ENCODE data around the gene FBXL15.

Gene FBXL15

DNA sequence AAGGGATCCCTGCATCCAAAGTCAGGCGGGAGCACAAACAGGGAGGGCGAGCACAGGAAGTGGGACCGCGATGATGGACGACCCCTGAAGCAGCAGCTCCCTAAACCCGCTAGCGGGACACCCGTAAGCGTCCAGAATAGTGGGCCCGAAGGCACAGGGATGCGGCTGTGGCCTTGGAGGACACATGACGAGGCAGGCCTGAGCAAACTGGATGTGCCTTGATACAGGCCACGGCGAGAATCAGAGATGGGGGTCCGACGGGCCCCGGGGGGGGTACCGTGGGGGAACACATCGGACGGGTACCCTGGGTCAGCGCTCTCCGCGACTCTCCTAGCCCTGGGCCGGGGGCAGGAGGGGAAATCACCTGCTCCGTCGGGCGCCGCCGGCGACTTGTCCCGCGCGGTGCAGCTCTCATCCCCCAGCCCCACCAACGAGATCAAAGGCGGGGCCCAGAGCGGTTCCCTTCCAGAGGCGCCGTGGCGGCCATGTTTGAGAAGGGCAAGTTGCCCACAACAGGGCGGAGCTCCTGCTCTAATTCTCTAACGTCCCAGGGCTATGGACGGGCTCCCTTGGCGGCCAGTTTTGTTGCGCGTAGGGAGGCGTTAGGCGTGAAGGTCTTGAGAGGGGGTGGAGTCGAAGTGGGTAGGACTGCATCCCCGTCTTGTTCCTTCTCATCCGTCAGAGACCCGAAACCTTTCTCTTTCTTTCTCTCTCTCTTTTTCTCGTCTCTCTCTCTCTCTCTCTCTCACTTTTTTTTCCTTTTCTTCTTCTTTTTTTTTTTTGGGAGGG lies 11.7 kb downstream of the FBXL15 start, which contains the start of gene CUEDC2:
Gene CUEDC2 (minus strand): TSS at position 413 of the 789 bp plus-strand sequence. CDS start 7,386 bp downstream, outside the sequence.
- TF ChIP-seq, protein P1, sequence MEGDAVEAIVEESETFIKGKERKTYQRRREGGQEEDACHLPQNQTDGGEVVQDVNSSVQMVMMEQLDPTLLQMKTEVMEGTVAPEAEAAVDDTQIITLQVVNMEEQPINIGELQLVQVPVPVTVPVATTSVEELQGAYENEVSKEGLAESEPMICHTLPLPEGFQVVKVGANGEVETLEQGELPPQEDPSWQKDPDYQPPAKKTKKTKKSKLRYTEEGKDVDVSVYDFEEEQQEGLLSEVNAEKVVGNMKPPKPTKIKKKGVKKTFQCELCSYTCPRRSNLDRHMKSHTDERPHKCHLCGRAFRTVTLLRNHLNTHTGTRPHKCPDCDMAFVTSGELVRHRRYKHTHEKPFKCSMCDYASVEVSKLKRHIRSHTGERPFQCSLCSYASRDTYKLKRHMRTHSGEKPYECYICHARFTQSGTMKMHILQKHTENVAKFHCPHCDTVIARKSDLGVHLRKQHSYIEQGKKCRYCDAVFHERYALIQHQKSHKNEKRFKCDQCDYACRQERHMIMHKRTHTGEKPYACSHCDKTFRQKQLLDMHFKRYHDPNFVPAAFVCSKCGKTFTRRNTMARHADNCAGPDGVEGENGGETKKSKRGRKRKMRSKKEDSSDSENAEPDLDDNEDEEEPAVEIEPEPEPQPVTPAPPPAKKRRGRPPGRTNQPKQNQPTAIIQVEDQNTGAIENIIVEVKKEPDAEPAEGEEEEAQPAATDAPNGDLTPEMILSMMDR (IDR thresholded peaks at IDR 0.05; ENCODE audit: low read depth, low read length): no peak
- DNase-seq: peak; percentile 97
- Histone ChIP-seq H3K27me3 (ENCODE audit: insufficient read depth, low read depth, severe bottlenecking) (no peaks in the 10 kb centered on the region), H3K9me3 (ENCODE audit: severe bottlenecking) (no peaks in the 10 kb centered on the region), H3K36me3 (peaks cover 8% of the 10 kb centered on the region), H3K27ac (peak within 1 kb of the TSS; percentile 92), H3K4me3 (ENCODE audit: low read depth, low read length) (peak within 1 kb of the TSS; percentile 96)

GRCh38 chr10:102433619-102434046 lies 13.0 kb downstream of the FBXL15 start:
- TF ChIP-seq, protein P1 (IDR thresholded peaks at IDR 0.05; ENCODE audit: low read depth, low read length): no peak
- no peak for DNase-seq
- Histone ChIP-seq H3K4me3 (ENCODE audit: low read depth, low read length) (no peak overlapping the region), H3K27ac (no peak overlapping the region), H3K27me3 (ENCODE audit: insufficient read depth, low read depth, severe bottlenecking) (no peaks in the 10 kb centered on the region), H3K9me3 (ENCODE audit: severe bottlenecking) (no peaks in the 10 kb centered on the region), H3K36me3 (peaks cover 8% of the 10 kb centered on the region)

DNA sequence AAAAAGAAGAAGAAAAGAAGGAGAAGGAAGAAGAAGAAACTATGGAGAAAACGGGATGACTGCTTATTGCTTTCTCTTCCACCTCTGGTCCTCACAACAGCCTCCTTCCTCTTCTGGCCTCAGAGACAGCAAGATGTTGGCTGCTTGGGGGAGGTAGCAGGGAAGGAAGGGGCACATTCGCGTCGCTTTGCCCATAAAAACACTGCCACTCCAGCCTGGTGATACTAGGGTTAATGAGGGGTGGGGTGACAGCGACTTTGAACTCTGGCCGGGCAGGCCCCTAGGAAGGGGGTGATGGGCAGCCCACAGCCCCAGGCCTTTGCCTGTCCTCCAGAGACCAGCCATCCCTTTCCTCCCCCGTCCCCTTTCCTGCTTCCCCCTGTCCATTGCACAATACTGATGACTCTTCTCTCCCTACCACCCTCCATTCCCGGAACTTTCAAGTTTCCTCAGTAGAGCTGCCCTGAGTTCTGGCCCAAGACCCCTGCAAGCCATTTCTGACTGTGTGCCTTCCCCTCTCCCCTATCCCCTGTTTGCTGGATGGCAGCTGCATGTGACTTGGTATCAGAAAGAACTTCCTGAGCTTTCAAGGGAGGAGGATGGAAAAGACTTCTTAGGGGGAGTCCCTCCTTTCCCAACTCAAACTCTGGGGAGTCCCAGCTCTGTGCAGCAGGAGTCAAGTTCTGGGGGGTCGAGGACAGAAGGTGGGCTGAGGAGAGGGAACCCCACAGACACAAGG lies 13.9 kb downstream of the FBXL15 start:
- TF ChIP-seq, protein P1 (IDR thresholded peaks at IDR 0.05; ENCODE audit: low read depth, low read length): no peak
- no peaks in the 10 kb centered on the region for H3K27me3 ChIP-seq (ENCODE audit: insufficient read depth, low read depth, severe bottlenecking)
- no peaks in the 10 kb centered on the region for H3K9me3 ChIP-seq (ENCODE audit: severe bottlenecking)
- DNase-seq: no peak
- H3K36me3 ChIP-seq: peaks cover 8% of the 10 kb centered on the region
- no peak overlapping the region for H3K27ac ChIP-seq
- no peak overlapping the region for H3K4me3 ChIP-seq (ENCODE audit: low read depth, low read length)

GRCh38 chr10:102435133-102435497 lies 14.5 kb downstream of the FBXL15 start:
- H3K9me3 ChIP-seq (ENCODE audit: severe bottlenecking): no peaks in the 10 kb centered on the region
- TF ChIP-seq, protein P1 (IDR thresholded peaks at IDR 0.05; ENCODE audit: low read depth, low read length): no peak
- no peak for DNase-seq
- no peaks in the 10 kb centered on the region for H3K27me3 ChIP-seq (ENCODE audit: insufficient read depth, low read depth, severe bottlenecking)
- H3K4me3 ChIP-seq (ENCODE audit: low read depth, low read length): no peak overlapping the region
- H3K27ac ChIP-seq: no peak overlapping the region
- peaks cover 8% of the 10 kb centered on the region for H3K36me3 ChIP-seq

- no peaks in the 10 kb centered on the region for H3K9me3 ChIP-seq (ENCODE audit: severe bottlenecking)
- TF ChIP-seq, protein P1 (IDR thresholded peaks at IDR 0.05; ENCODE audit: low read depth, low read length): no peak
- H3K27ac ChIP-seq: no peak overlapping the region
- H3K4me3 ChIP-seq (ENCODE audit: low read depth, low read length): no peak overlapping the region
- no peaks in the 10 kb centered on the region for H3K27me3 ChIP-seq (ENCODE audit: insufficient read depth, low read depth, severe bottlenecking)
- DNase-seq: no peak
- H3K36me3 ChIP-seq: peaks cover 7% of the 10 kb centered on the region
These were observed 15.0 kb downstream of the FBXL15 start for GRCh38 chr10:102435529-102436233.
